HG03097 (cell line): ENCODE results near the gene HEATR3.
"Not testable (repeated sequence)": the region's sequence is repeated elsewhere in the genome, so short reads cannot be mapped to it uniquely, and the experiment has no call there.

Source experiments
- ATAC-seq: cut with Tn5 transposase; IDR thresholded peaks from one replicate; pipeline ENCODE4 v1.9.1; 2021; ENCODE audit not compliant: unreplicated experiment, low FRiP score

HEATR3 gene

GRCh38 chr16:50096791-50097190, 31.0 kb downstream of the HEATR3 start:
- no peak for ATAC-seq

DNA sequence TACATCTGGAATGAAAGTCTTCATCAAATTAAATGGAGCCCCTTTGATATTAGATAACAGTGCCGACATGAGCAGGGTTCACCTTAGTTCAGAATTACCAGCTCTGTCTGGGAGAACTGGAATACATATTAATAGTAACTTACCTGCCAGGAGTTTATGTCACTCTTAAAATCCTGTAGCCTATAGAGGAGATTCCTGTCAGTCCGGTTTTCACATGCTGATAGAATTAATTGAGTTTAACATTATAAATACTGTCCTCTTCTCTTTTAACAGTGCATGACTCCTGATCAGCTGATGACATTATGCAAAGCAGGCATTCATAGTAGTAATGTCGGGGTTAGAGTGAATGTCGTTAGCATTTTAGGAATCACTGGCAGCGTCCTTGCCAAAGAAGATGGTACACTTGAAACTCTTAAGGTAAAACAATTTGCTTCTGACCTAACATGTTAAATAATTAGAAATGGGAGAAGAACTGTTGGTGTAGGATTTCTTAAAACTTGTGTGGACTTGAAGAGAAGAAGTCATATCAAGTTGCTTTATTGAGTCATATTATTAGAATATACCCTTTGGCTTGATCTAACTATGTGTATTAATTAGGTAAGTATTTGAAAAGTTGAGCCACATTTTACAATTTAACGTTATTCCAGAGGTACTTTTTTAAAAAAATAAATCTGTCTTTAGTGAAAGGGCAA, 34.3 kb downstream of the HEATR3 start:
- no peak for ATAC-seq

- ATAC-seq = no peak
Measured at GRCh38 chr16:50102051-50102746, 36.4 kb downstream of the HEATR3 start.

- ATAC-seq = no peak
Measured at GRCh38 chr16:50103764-50104163, 38.0 kb downstream of the HEATR3 start.

GRCh38 chr16:50114357-50115129, 48.8 kb downstream of the HEATR3 start:
- no peak for ATAC-seq

- no peak for ATAC-seq
Measured at GRCh38 chr16:50120711-50121110, 54.9 kb downstream of the HEATR3 start.

- no peak for ATAC-seq
Measured at GRCh38 chr16:50121278-50121677, 55.5 kb downstream of the HEATR3 start.

- ATAC-seq = no peak
Measured at GRCh38 chr16:50121721-50122445, 56.1 kb downstream of the HEATR3 start.

- ATAC-seq = no peak
Measured at GRCh38 chr16:50123417-50123816, 57.6 kb downstream of the HEATR3 start.

DNA sequence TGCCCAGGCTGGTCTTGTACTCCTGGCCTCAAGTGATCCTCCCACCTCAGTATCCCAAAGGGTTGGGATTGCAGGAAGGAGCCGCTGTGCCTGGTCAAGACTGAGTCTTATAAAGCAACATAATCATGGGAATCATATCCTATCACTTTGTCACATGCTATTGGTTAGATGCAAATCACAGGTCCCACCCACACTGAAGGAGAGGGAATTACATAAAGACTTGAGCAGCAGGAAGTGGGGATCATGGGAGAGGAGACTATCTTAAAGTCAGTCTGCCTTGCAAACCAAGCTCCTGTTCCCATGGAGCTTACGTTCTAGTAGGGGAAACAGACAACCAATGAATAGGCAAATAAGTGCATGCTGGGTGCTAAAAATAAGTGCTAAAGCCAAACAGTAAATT, 59.0 kb downstream of the HEATR3 start:
- ATAC-seq = no peak

DNA sequence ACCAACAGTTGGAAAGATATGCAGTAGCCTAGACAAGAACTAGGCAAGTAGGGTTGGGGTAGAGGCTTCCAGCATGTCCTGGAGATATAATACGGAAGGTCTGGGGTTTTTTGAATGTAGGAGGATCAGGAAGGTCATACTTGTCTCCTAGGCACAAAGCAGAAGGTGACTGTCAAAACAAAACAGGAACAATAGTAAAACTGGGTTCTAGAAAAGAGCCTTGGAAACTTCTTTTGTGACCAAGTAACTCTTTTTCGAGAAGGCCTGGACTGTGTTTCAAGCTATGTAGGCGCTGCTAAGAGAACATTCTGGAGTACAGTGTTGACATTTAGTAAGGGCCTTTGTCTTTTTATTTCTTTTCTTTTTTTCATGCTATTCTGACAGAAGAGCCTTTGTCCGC, 60.4 kb downstream of the HEATR3 start:
- ATAC-seq = no peak

DNA sequence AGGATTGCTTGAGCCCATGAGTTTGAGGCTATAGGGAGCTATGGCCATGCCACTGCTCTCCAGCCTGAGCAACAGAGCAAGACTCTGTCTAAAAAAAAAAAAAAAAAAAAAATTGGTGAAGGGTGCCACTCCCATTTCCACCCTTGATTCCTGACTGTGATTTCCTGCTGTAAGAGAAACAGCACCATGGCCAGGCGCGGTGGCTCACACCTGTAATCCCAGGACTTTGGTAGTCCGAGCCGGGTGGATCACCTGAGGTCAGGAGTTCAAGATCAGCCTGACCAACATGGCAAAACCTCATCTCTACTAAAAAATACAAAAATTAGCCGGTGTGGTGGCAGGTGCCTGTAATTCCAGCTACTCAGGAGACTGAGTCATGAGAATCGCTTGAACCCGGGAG, 66.8 kb downstream of the HEATR3 start:
- ATAC-seq = not testable (repeated sequence)

- no peak for ATAC-seq
Measured at GRCh38 chr16:50133214-50133613, 67.4 kb downstream of the HEATR3 start.

- ATAC-seq = no peak
Measured at GRCh38 chr16:50136399-50136798, 70.6 kb downstream of the HEATR3 start.

- ATAC-seq = no peak
Measured at GRCh38 chr16:50137268-50137667, 71.5 kb downstream of the HEATR3 start.

- ATAC-seq = no peak
Measured at GRCh38 chr16:50139580-50139979, 73.8 kb downstream of the HEATR3 start.

GRCh38 chr16:50144211-50144610, 78.4 kb downstream of the HEATR3 start:
- ATAC-seq = no peak

DNA sequence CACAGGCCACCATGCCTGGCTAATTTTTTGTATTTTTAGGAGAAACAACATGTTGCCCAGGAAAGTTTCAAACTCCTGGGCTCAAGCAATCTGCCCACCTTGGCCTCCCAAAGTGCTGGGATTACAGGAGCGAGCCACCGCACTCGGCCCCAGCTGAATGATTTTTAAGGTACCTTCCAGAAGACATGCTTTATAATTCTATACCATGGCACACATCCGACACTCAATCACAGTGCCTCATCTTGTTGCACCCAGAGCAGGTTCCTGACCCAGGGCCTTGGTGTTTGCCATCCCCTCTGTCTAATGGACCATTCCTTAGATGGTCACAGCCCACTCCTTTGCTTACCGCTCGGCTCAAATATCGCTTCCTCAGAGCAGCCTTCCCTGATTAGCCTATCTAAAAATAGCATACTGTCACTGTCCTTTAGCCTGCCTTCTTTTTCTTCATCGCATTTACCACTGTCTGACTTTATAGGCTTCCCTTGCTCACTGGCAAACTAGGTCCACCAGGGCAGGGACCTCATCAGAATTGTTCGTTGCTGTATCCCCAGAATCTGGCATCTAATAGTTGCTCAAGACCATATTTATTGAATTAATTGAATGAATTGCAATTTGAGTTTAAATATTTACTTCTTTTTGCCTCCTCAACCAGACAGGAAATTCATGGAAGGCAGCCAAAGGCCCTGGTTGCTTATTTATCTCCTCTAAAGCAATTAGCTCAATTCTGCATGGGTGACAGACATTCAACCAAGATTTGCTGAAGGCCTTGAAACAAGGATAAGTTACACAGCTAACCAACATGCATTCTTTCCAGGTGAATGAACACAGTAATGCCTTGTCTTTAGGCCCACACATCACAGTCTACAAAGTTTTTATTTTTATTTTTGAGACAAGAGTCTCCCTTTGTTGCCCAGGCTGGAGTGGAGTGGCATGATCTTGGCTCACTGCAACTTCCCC, 81.0 kb downstream of the HEATR3 start:
- ATAC-seq = no peak

DNA sequence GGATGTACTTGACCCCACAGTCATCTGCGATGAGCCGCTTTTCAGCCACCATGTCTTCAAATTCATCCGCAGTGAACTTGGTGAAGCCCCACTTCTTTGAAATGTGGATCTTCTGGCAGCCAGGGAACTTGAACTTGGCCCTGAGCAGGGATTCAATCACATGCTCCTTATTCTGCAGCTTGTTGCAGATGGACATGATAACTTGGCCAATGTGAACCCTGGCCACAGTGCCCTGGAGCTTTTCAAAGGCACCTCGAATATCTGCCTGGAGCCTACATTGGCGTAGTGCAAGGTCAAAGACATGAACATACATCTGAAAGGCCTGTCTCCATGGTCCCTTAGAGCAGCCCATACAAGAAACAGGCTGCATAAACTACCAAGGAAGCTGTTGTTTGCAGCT, 85.6 kb downstream of the HEATR3 start:
- no peak for ATAC-seq

- no peak for ATAC-seq
Measured at GRCh38 chr16:50151756-50152155, 86.0 kb downstream of the HEATR3 start.
